Ishikawa (cell line): ENCODE data around the gene APOBEC3H.

Source experiments
- CREB1 ChIP-seq: IDR thresholded peaks from 2 replicates; pipeline ENCODE4 v1.6.1; 2012; ENCODE audit warnings: low read depth
- EP300 ChIP-seq: IDR thresholded peaks from 2 replicates; pipeline ENCODE4 v1.6.1; 2012; ENCODE audit warnings: borderline replicate concordance
- MAX ChIP-seq: IDR thresholded peaks from 2 replicates; pipeline ENCODE4 v1.6.1; 2012
- TEAD4 ChIP-seq: IDR thresholded peaks from 2 replicates; pipeline ENCODE4 v1.6.1; 2012
- YY1 ChIP-seq: IDR thresholded peaks from 2 replicates; pipeline ENCODE4 v1.6.1; 2012; ENCODE audit warnings: low read depth

GRCh38 chr22:39129081-39129480 lies 32.0 kb downstream of the APOBEC3H start:
- TF ChIP-seq MAX, result no peak
- no peak for TF ChIP-seq YY1
- no peak for TF ChIP-seq CREB1
- no peak for TF ChIP-seq EP300
- no peak for TF ChIP-seq TEAD4
